Measurements from ENCODE around the gene GALK1. TPM values are rescaled to one million over a fixed set of nuclear protein-coding genes. Genes with fewer than 3 reads are reported as not detected.

The GALK1 gene
- total and polyA plus RNA-seq, 3 experiments from 2014 or later = 19.7 to 39.7 (median 33.2) TPM

DNA sequence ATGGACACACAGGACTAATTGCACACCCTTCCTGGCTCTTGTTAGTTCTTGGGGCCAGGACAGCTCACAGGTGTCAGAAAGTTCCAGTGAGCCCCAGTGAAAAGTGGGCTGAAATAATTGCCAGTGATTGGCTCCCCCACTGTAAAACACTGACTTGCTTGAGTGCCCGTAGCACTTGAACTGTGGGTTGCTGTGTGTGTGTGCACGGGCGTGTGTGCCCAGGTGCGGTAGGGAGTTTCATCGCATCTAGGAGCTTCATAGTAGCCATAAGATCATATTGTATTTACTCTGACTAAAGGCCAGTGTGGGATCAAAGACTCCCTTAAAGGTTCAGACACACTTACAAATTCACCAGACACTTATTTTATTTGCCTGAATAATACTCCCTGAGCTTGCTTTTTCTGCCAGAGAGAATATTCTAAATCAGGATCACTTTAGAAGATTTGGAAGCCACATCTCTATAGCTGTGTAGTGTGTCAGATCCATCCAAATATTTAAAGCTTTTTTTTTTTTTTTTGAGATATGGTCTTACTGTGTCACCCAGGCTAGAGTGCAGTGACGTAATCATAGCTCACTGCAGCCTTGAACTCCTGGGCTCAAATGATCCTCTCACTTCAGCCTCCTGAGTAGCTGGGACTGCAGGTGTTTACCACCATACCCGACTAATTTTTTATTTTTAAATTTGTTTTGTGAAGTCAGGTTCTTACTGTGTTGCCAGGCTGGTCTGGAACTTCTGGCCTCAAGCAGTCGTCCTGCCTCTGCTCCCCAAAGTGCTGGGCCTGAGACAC, 31.0 kb upstream of the GALK1 start:
- ChIA-PET POLR2A (interaction anchor here (0.8 to 1.5 kb wide), 2 partner anchors 11 to 16 kb away, joined by 4 read pairs; partner anchors contain the start of gene UNK), CTCF (interaction anchor here (1.0 to 2.1 kb wide), 8 partner anchors 9 to 130 kb away, joined by 3 to 8 read pairs (median 4); partner anchors contain the start of genes GALK1 and TRIM65)
- Mint-ChIP-seq H3K9me3 (no peaks in the 10 kb centered on the region), H3K27me3 (no peaks in the 10 kb centered on the region), H3K36me3 (peaks cover 0 to 67% (median 10%) of the 10 kb centered on the region in 3 donors), H3K4me1 (peaks cover 25 to 40% (median 37%) of the 10 kb centered on the region in 3 donors), H3K4me3 (no peak overlapping the region), H3K27ac (peak overlapping the region in 3 of 8 donors; percentile 32 to 47 (median 44))
- no peak overlapping the region for H3K27ac ChIP-seq (ENCODE audit: low read depth, low read length)
- H3K4me3 ChIP-seq (ENCODE audit: low read length) = no peak overlapping the region
- H3K36me3 ChIP-seq (ENCODE audit: insufficient read depth, low read length) = peaks cover 17% of the 10 kb centered on the region
- DNase-seq = no peak
- H3K4me1 ChIP-seq (ENCODE audit: insufficient read depth, low read length) = no peaks in the 10 kb centered on the region
- no peaks in the 10 kb centered on the region for H3K27me3 ChIP-seq (ENCODE audit: insufficient read depth, low read length, poor library complexity, severe bottlenecking)
- H3K9me3 ChIP-seq (ENCODE audit: low read length) = no peaks in the 10 kb centered on the region

GRCh38 chr17:75793460-75793859, 28.5 kb upstream of the GALK1 start:
- Histone ChIP-seq H3K36me3 (ENCODE audit: insufficient read depth, low read length) (peaks cover 13% of the 10 kb centered on the region), H3K4me3 (ENCODE audit: low read length) (no peak overlapping the region), H3K9me3 (ENCODE audit: low read length) (no peaks in the 10 kb centered on the region), H3K4me1 (ENCODE audit: insufficient read depth, low read length) (no peaks in the 10 kb centered on the region), H3K27ac (ENCODE audit: low read depth, low read length) (no peak overlapping the region), H3K27me3 (ENCODE audit: insufficient read depth, low read length, poor library complexity, severe bottlenecking) (no peaks in the 10 kb centered on the region)
- Mint-ChIP-seq H3K9me3 (no peaks in the 10 kb centered on the region), H3K27me3 (no peaks in the 10 kb centered on the region), H3K4me1 (peaks cover 27 to 48% (median 40%) of the 10 kb centered on the region in 3 donors), H3K4me3 (no peak overlapping the region), H3K36me3 (peaks cover 0 to 55% (median 5%) of the 10 kb centered on the region in 3 donors), H3K27ac (peak overlapping the region in 3 of 8 donors; percentile 33 to 46 (median 34))
- POLR2A ChIA-PET = no interaction called here
- no peak for DNase-seq
- CTCF ChIA-PET = no interaction called here

DNA sequence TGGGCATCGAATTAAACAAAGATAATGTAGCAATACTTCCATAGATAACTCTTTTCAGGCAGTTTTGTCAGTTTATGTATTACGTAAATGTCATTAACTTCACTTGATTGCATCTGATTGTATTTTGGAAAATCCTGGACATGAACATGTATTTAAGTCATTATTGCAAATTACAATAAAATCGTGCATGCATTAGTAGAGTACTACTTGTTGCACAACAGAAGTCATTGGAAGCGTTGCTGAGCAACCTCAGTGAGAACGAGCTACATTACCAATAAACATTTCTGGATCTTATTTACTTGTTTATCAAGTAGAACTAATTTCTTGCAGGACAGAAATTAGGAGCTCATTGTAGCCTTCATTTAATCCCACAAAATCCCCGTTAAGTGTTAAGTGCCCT, 26.3 kb upstream of the GALK1 start:
- H3K4me3 ChIP-seq (ENCODE audit: low read length) = no peak overlapping the region
- no peaks in the 10 kb centered on the region for H3K9me3 Mint-ChIP-seq

GRCh38 chr17:75785016-75785890, 20.3 kb upstream of the GALK1 start:
- H3K27ac ChIP-seq (ENCODE audit: low read depth, low read length) = peak overlapping the region; percentile 98
- H3K27me3 ChIP-seq (ENCODE audit: insufficient read depth, low read length, poor library complexity, severe bottlenecking) = no peaks in the 10 kb centered on the region
- peaks cover 46% of the 10 kb centered on the region for H3K4me1 ChIP-seq (ENCODE audit: insufficient read depth, low read length)
- H3K9me3 Mint-ChIP-seq = no peaks in the 10 kb centered on the region
- CTCF ChIA-PET = interaction anchor here (0.6 to 5.0 kb wide), 13 partner anchors 8 to 668 kb away, joined by 3 to 32 read pairs (median 4); partner anchors contain the start of genes FBF1, GALK1 and WBP2
- no peaks in the 10 kb centered on the region for H3K36me3 ChIP-seq (ENCODE audit: insufficient read depth, low read length)
- H3K27me3 Mint-ChIP-seq = peaks cover 0 to 3% of the 10 kb centered on the region in 2 donors
- H3K27ac Mint-ChIP-seq = peak overlapping the region; percentile 99 to 100 (median 100)
- peak in 4 of 5 donors; percentile 5 to 95 (median 86) for DNase-seq
- peak overlapping the region; percentile 93 to 97 (median 93) for H3K4me3 Mint-ChIP-seq
- peak overlapping the region; percentile 67 for H3K4me3 ChIP-seq (ENCODE audit: low read length)
- no peaks in the 10 kb centered on the region for H3K9me3 ChIP-seq (ENCODE audit: low read length)
- POLR2A ChIA-PET = interaction anchor here (0.6 to 4.7 kb wide), 19 partner anchors 9 to 775 kb away, joined by 3 to 47 read pairs (median 5); partner anchors contain the start of genes ACOX1, GALK1, TEN1 and TRIM65
- H3K4me1 Mint-ChIP-seq = peaks cover 33 to 63% (median 45%) of the 10 kb centered on the region in 3 donors
- peaks cover 0 to 13% (median 2%) of the 10 kb centered on the region in 3 donors for H3K36me3 Mint-ChIP-seq

More for the DNA sequence above, 26.3 kb upstream of the GALK1 start:
- no peak for DNase-seq
- Mint-ChIP-seq H3K27me3 (no peaks in the 10 kb centered on the region), H3K36me3 (peaks cover 0 to 42% (median 6%) of the 10 kb centered on the region in 3 donors), H3K27ac (peak overlapping the region in 2 of 8 donors; percentile 21 to 71), H3K4me1 (peaks cover 32 to 63% (median 45%) of the 10 kb centered on the region in 3 donors), H3K4me3 (no peak overlapping the region)
- Histone ChIP-seq H3K36me3 (ENCODE audit: insufficient read depth, low read length) (peaks cover 7% of the 10 kb centered on the region), H3K27ac (ENCODE audit: low read depth, low read length) (no peak overlapping the region), H3K9me3 (ENCODE audit: low read length) (no peaks in the 10 kb centered on the region), H3K4me1 (ENCODE audit: insufficient read depth, low read length) (peaks cover 12% of the 10 kb centered on the region), H3K27me3 (ENCODE audit: insufficient read depth, low read length, poor library complexity, severe bottlenecking) (no peaks in the 10 kb centered on the region)
- CTCF ChIA-PET = interaction anchor here (1.2 to 1.5 kb wide), 2 partner anchors 38 to 105 kb away, joined by 4 read pairs; partner anchors contain the start of gene TRIM65
- POLR2A ChIA-PET = interaction anchor here (0.7 to 1.6 kb wide), 2 partner anchors 11 to 24 kb away, joined by 3 to 4 read pairs; a partner anchor contains a TSS

- DNase-seq = peak; percentile 89 to 98 (median 97)
- H3K4me1 ChIP-seq (ENCODE audit: insufficient read depth, low read length) = peaks cover 46% of the 10 kb centered on the region
- H3K4me3 Mint-ChIP-seq = peak within 1 kb of the TSS; percentile 93 to 97 (median 93)
- peaks cover 39 to 70% (median 51%) of the 10 kb centered on the region in 3 donors for H3K4me1 Mint-ChIP-seq
- peaks cover 0 to 1% (median 0%) of the 10 kb centered on the region in 5 donors for H3K9me3 Mint-ChIP-seq
- H3K4me3 ChIP-seq (ENCODE audit: low read length) = peak within 1 kb of the TSS; percentile 67
- no peaks in the 10 kb centered on the region for H3K27me3 ChIP-seq (ENCODE audit: insufficient read depth, low read length, poor library complexity, severe bottlenecking)
- no peaks in the 10 kb centered on the region for H3K9me3 ChIP-seq (ENCODE audit: low read length)
- POLR2A ChIA-PET = interaction anchor here (0.6 to 4.7 kb wide), 20 partner anchors 9 to 524 kb away, joined by 3 to 47 read pairs (median 5); partner anchors contain the start of genes ACOX1, GALK1, TEN1 and TMEM94
- H3K27ac ChIP-seq (ENCODE audit: low read depth, low read length) = peak within 1 kb of the TSS; percentile 98
- CTCF ChIA-PET = interaction anchor here (0.6 to 5.0 kb wide), 10 partner anchors 19 to 669 kb away, joined by 3 to 32 read pairs (median 8); partner anchors contain the start of genes FBF1, GALK1, MRPL38 and UNC13D
- H3K36me3 Mint-ChIP-seq = peaks cover 2 to 15% (median 3%) of the 10 kb centered on the region in 3 donors
- H3K27ac Mint-ChIP-seq = peak within 1 kb of the TSS; percentile 99 to 100 (median 100)
- H3K36me3 ChIP-seq (ENCODE audit: insufficient read depth, low read length) = no peaks in the 10 kb centered on the region
- peaks cover 0 to 6% of the 10 kb centered on the region in 2 donors for H3K27me3 Mint-ChIP-seq
These were observed 19.6 kb upstream of the GALK1 start, which contains the start of gene UNK for GRCh38 chr17:75784473-75785015. Gene UNK (plus strand): TSS chr17:75784806. CDS start chr17:75784881, 75 bp downstream.

DNA sequence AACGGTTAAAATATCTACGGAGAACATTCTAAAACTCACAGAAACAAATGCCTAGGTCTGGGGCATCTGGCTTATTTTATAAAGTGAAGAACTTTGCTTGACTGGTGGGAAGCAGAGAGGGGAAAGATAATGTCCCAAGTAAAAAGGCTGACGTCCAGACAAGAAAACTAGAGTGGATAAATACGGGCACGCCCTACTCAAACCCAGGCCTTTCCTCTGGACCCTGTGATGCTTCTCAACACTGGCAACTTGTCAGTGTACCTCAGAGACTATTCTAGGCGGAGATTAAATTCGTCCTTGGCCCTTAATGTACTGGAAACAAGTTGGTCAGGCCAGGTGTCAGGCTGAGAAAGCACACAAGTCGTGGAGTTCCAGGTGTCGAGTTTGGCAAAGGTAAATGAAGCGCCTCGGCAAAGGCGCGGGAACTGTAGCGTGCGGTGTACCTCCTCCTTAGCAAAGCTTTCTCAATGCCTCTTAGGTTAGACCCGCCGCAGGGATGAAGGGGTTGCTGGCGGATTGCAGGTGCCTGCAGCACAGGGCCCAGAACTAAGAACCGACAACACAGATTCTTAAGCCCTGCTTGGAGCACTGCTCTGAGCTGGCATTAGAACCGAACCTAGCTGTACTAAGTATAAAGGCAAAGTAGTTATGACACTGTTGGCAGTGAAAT, 18.9 kb upstream of the GALK1 start:
- DNase-seq = no peak
- peak overlapping the region; percentile 93 to 97 (median 93) for H3K4me3 Mint-ChIP-seq
- no peaks in the 10 kb centered on the region for H3K9me3 ChIP-seq (ENCODE audit: low read length)
- H3K36me3 ChIP-seq (ENCODE audit: insufficient read depth, low read length) = peaks cover under 1% of the 10 kb centered on the region
- peaks cover 0 to 7% of the 10 kb centered on the region in 2 donors for H3K27me3 Mint-ChIP-seq
- peak overlapping the region; percentile 99 to 100 (median 100) for H3K27ac Mint-ChIP-seq
- peaks cover 3 to 16% (median 4%) of the 10 kb centered on the region in 3 donors for H3K36me3 Mint-ChIP-seq
- H3K9me3 Mint-ChIP-seq = peaks cover 0 to 2% (median 0%) of the 10 kb centered on the region in 5 donors
- ChIA-PET POLR2A (interaction anchor here (0.6 to 4.7 kb wide), 20 partner anchors 8 to 484 kb away, joined by 3 to 47 read pairs (median 5); partner anchors contain the start of genes ACOX1, GALK1, RECQL5 and SAP30BP), CTCF (interaction anchor here (1.0 to 5.0 kb wide), 18 partner anchors 11 to 495 kb away, joined by 3 to 32 read pairs (median 6); partner anchors contain the start of genes GALK1, MRPL38, SLC25A19 and UNC13D)
- H3K4me1 Mint-ChIP-seq = peaks cover 39 to 66% (median 50%) of the 10 kb centered on the region in 3 donors
- peaks cover 46% of the 10 kb centered on the region for H3K4me1 ChIP-seq (ENCODE audit: insufficient read depth, low read length)
- H3K27ac ChIP-seq (ENCODE audit: low read depth, low read length) = peak overlapping the region; percentile 98
- H3K4me3 ChIP-seq (ENCODE audit: low read length) = peak overlapping the region; percentile 67
- no peaks in the 10 kb centered on the region for H3K27me3 ChIP-seq (ENCODE audit: insufficient read depth, low read length, poor library complexity, severe bottlenecking)

All from CD8-positive, alpha-beta memory T cell (primary cell).